ENCODE measurements around the gene HMCES. TPM values are rescaled to one million over a fixed set of nuclear protein-coding genes. Genes with fewer than 3 reads are reported as not detected.

The HMCES gene
- total RNA-seq, 4 donors from 2014 or later, result 11.3 to 32.6 (median 23.9) TPM

DNA sequence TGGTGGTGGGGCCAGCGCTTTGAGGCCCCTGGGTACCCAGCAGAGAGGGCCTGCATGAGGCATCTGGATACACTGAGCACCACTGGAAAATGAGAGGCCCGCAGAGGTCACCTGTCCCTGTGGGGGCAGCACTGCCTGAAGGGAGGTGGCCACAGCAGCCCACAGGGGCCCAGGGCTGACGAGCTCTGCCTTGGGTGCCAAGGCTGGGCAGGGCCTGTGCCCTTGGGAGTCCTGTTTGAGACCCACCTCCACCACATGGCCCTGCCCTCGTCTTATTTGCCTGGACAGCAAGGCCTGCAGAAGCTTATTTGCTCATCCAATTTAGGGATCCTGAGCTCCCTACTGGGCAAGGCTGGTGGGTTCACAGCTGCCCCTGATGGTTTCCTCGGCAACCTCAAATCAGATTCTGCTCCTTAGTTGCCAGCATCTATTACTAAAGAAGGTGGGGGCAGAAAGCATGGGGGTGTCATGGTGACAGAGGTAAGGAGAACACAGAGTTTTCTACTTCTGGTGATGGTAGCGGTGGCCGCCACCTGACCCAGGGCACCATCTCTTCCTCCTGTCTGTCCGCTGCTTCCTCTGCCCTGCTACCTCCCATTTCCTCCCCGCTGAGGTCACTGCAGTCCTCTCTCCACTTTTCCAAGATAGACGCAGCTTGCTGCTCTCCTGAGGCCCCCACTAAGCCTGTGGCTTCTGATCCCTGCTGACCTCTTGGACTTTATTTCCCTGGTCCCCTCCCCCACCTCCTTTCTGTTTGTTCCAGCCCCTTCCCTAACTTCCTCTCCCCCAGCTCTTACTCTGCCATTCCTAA lies 62.9 kb downstream of the HMCES start:
- no peak for DNase-seq
- no peaks in the 10 kb centered on the region for H3K9me3 ChIP-seq
- H3K36me3 ChIP-seq, result no peaks in the 10 kb centered on the region
- intact Hi-C loops (cut with DNase I; ENCODE audit: low total_unique reads), result no loop called here
- in situ Hi-C loops (cut with MboI; ENCODE audit: low pct_ligation_motif_present in 1 of 4, low pct_unique_long_range_greater_than_20kb in 1 of 4, low sequenced_read_pairs in 3 of 4), result no loop called here
- no peak overlapping the region for H3K27ac ChIP-seq
- WGBS, 2 donors (ENCODE audit: low coverage in 1 of 2), result 82% methylated on average over 9 of the region's 10 CpGs; no CpG with 5 or more reads in 1 of the 2 donors
- peaks cover 4 to 12% (median 8%) of the 10 kb centered on the region in 4 donors for H3K4me1 ChIP-seq
- H3K4me3 ChIP-seq, result no peak overlapping the region
- no peak for TF ChIP-seq CTCF (IDR thresholded peaks at IDR 0.05)
- no peak for TF ChIP-seq POLR2AphosphoS5 (IDR thresholded peaks at IDR 0.05)
- TF ChIP-seq POLR2A (IDR thresholded peaks at IDR 0.05), result no peak
- no peak for TF ChIP-seq EP300 (IDR thresholded peaks at IDR 0.05; ENCODE audit: low read depth)
- H3K27me3 ChIP-seq, result peaks cover 14% of the 10 kb centered on the region

DNA sequence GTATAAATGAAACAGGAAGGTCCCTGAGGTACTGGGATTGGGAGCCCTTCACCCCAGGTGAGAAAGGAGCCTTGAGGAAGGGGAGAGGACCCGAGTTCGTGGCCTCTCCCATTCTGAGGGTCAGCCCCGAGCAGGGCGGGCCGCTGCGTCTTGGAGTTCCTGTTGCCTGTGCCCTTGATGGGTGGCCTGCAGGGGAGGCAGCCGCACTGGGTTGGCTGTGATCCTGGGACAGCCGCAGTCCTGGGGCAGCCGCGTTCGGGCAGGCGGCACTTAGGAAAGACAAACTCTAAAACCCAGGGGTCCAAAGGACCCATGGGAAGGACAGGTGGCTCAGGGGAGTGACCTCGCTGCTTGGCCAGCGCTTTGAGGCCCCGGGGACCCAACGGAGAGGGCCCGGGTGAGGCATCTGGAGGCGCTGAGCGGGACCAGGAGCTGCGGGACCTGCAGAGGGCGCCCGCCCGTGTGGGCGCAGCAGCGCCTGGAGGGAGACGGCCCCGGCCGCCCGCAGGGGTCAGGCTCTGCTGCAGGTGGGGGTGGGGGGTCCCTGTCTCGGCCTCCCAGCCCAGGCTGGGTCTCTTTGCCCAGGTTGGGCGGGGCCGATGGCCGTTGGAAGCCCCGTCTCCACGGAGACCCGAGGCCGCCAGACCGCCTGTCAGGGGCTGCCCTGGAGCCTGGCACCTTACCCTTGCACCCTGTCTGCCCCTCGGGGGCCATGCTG lies 65.1 kb downstream of the HMCES start:
- TF ChIP-seq CTCF (IDR thresholded peaks at IDR 0.05) (peak; percentile 39 to 62 (median 49)), EP300 (IDR thresholded peaks at IDR 0.05; ENCODE audit: low read depth) (no peak), POLR2A (IDR thresholded peaks at IDR 0.05) (no peak), POLR2AphosphoS5 (IDR thresholded peaks at IDR 0.05) (no peak)
- no peaks in the 10 kb centered on the region for H3K9me3 ChIP-seq
- H3K4me1 ChIP-seq, result peaks cover 4 to 12% (median 8%) of the 10 kb centered on the region in 4 donors
- peaks cover 14% of the 10 kb centered on the region for H3K27me3 ChIP-seq
- 4 to 24% methylated on average over 5 to 18 of the region's 39 CpGs for WGBS, 2 donors (ENCODE audit: low coverage in 1 of 2)
- peak overlapping the region in 3 of 4 donors; percentile 9 to 53 (median 26) for H3K4me3 ChIP-seq
- H3K27ac ChIP-seq, result no peak overlapping the region
- peak; percentile 53 for DNase-seq
- no peaks in the 10 kb centered on the region for H3K36me3 ChIP-seq
- intact Hi-C loops (cut with DNase I; ENCODE audit: low total_unique reads) (no loop called here), in situ Hi-C loops (cut with MboI; ENCODE audit: low pct_ligation_motif_present in 1 of 4, low pct_unique_long_range_greater_than_20kb in 1 of 4, low sequenced_read_pairs in 3 of 4) (no loop called here)

GRCh38 chr3:129344540-129345220 lies 66.0 kb downstream of the HMCES start:
- intact Hi-C loops (cut with DNase I; ENCODE audit: low total_unique reads) (no loop called here), in situ Hi-C loops (cut with MboI; ENCODE audit: low pct_ligation_motif_present in 1 of 4, low pct_unique_long_range_greater_than_20kb in 1 of 4, low sequenced_read_pairs in 3 of 4) (no loop called here)
- peaks cover 14% of the 10 kb centered on the region for H3K27me3 ChIP-seq
- WGBS, 2 donors (ENCODE audit: low coverage in 1 of 2), result 50 to 83% methylated on average over 1 to 12 of the region's 13 CpGs
- H3K4me3 ChIP-seq, result peak overlapping the region in 1 of 4 donors; percentile 53
- no peaks in the 10 kb centered on the region for H3K9me3 ChIP-seq
- TF ChIP-seq POLR2AphosphoS5 (IDR thresholded peaks at IDR 0.05), result no peak
- no peak for TF ChIP-seq CTCF (IDR thresholded peaks at IDR 0.05)
- no peak for TF ChIP-seq POLR2A (IDR thresholded peaks at IDR 0.05)
- no peak for TF ChIP-seq EP300 (IDR thresholded peaks at IDR 0.05; ENCODE audit: low read depth)
- no peak overlapping the region for H3K27ac ChIP-seq
- H3K36me3 ChIP-seq, result no peaks in the 10 kb centered on the region
- DNase-seq, result no peak
- H3K4me1 ChIP-seq, result peaks cover 4 to 12% (median 8%) of the 10 kb centered on the region in 4 donors

- no peak overlapping the region for H3K4me3 ChIP-seq
- 93 to 100% methylated on average over 4 to 7 of the region's 7 CpGs for WGBS, 2 donors (ENCODE audit: low coverage in 1 of 2)
- in situ Hi-C loops (cut with MboI; ENCODE audit: low pct_ligation_motif_present in 1 of 4, low pct_unique_long_range_greater_than_20kb in 1 of 4, low sequenced_read_pairs in 3 of 4), result no loop called here
- DNase-seq, result no peak
- H3K36me3 ChIP-seq, result no peaks in the 10 kb centered on the region
- peaks cover 4 to 12% (median 8%) of the 10 kb centered on the region in 4 donors for H3K4me1 ChIP-seq
- H3K27ac ChIP-seq, result no peak overlapping the region
- peaks cover 14% of the 10 kb centered on the region for H3K27me3 ChIP-seq
- intact Hi-C loops (cut with DNase I; ENCODE audit: low total_unique reads), result no loop called here
- TF ChIP-seq POLR2A (IDR thresholded peaks at IDR 0.05) (no peak), CTCF (IDR thresholded peaks at IDR 0.05) (no peak)
- H3K9me3 ChIP-seq, result no peaks in the 10 kb centered on the region
Measured at GRCh38 chr3:129345281-129345680, 66.6 kb downstream of the HMCES start.
